ENCODE measurements around the gene NXPH3. TPM values are rescaled to one million over a fixed set of nuclear protein-coding genes. Genes with fewer than 3 reads are reported as not detected.

The NXPH3 gene
- total and polyA plus RNA-seq, 2 of the 13 experiments (the other 11 are each of a cell fraction or from before 2014, with no cell fraction given) = 0.04 to 0.58 TPM

GRCh38 chr17:49567871-49568694 is 7.6 kb upstream of the NXPH3 start (continued):
- TF ChIP-seq HMGXB3 (CRISPR knock-in tag; IDR thresholded peaks at IDR 0.05; ENCODE audit: borderline replicate concordance) = 0 out of 2 replicates have a peak, but pooled peaks have one; percentile 53
- TF ChIP-seq RAD21 (CRISPR knock-in tag; IDR thresholded peaks at IDR 0.05) = peak; percentile 99
- no peak for TF ChIP-seq TCF7 (IDR thresholded peaks at IDR 0.05; ENCODE audit: low read depth)
- TF ChIP-seq ZNF546 (CRISPR knock-in tag; conservative IDR thresholded peaks at IDR 0.05) = 0 out of 2 replicates have a peak, but pooled peaks have one; percentile 56
- TF ChIP-seq ATF7 (IDR thresholded peaks at IDR 0.05) = no peak
- TF ChIP-seq ATF7 (CRISPR knock-in tag; IDR thresholded peaks at IDR 0.05) = no peak
- TF ChIP-seq NFYB (CRISPR knock-in tag; IDR thresholded peaks at IDR 0.05) = no peak
- peak; percentile 74; the same call in 1 of the 2 replicates for TF ChIP-seq ZNF430 (CRISPR knock-in tag; IDR thresholded peaks at IDR 0.05)
- TF ChIP-seq NRL (CRISPR knock-in tag; IDR thresholded peaks at IDR 0.05; ENCODE audit: borderline replicate concordance) = peak; percentile 59; the same call in 1 of the 2 replicates
- TF ChIP-seq SIX1 (CRISPR knock-in tag; IDR thresholded peaks at IDR 0.05; ENCODE audit: borderline replicate concordance) = no peak
- no peak for TF ChIP-seq ISL2 (CRISPR knock-in tag; IDR thresholded peaks at IDR 0.05)
- TF ChIP-seq FOXP4 (CRISPR knock-in tag; IDR thresholded peaks at IDR 0.05) = no peak
- no peak for TF ChIP-seq ZNF549 (CRISPR knock-in tag; IDR thresholded peaks at IDR 0.05)
- TF ChIP-seq ZIK1 (CRISPR knock-in tag; IDR thresholded peaks at IDR 0.05; ENCODE audit: borderline replicate concordance, low read depth) = no peak
- TF ChIP-seq RNF219 (CRISPR knock-in tag; IDR thresholded peaks at IDR 0.05) = no peak
- TF ChIP-seq ARID4A (CRISPR knock-in tag; IDR thresholded peaks at IDR 0.05; ENCODE audit: borderline replicate concordance) = peak; percentile 72; the same call in 1 of the 2 replicates

Data from HepG2 (cell line).